ENCODE measurements around the gene PCCA.

PCCA gene

GRCh38 chr13:100363874-100364273 is 275.0 kb downstream of the PCCA start:
- Mint-ChIP-seq H3K27me3 (ENCODE audit: low read depth, poor library complexity) (no peaks in the 10 kb centered on the region), H3K36me3 (ENCODE audit: low read depth) (peaks cover 32% of the 10 kb centered on the region), H3K4me3 (no peak overlapping the region), H3K9me3 (no peaks in the 10 kb centered on the region), H3K4me1 (no peaks in the 10 kb centered on the region), H3K27ac (no peak overlapping the region)
- DNase-seq = no peak
- TF ChIP-seq CTCF (IDR thresholded peaks at IDR 0.05) = no peak

GRCh38 chr13:100364591-100364990 is 275.7 kb downstream of the PCCA start:
- Mint-ChIP-seq H3K4me1 (no peaks in the 10 kb centered on the region), H3K4me3 (no peak overlapping the region), H3K27me3 (ENCODE audit: low read depth, poor library complexity) (no peaks in the 10 kb centered on the region), H3K27ac (no peak overlapping the region), H3K9me3 (no peaks in the 10 kb centered on the region), H3K36me3 (ENCODE audit: low read depth) (peaks cover 35% of the 10 kb centered on the region)
- TF ChIP-seq CTCF (IDR thresholded peaks at IDR 0.05) = no peak
- no peak for DNase-seq

- H3K4me1 Mint-ChIP-seq = no peaks in the 10 kb centered on the region
- no peak overlapping the region for H3K4me3 Mint-ChIP-seq
- peaks cover 31% of the 10 kb centered on the region for H3K36me3 Mint-ChIP-seq (ENCODE audit: low read depth)
- H3K27ac Mint-ChIP-seq = no peak overlapping the region
- no peaks in the 10 kb centered on the region for H3K9me3 Mint-ChIP-seq
- DNase-seq = no peak
- no peaks in the 10 kb centered on the region for H3K27me3 Mint-ChIP-seq (ENCODE audit: low read depth, poor library complexity)
- TF ChIP-seq CTCF (IDR thresholded peaks at IDR 0.05) = no peak
Observed at GRCh38 chr13:100365680-100366079, 276.8 kb downstream of the PCCA start.

GRCh38 chr13:100378533-100378932 is 289.6 kb downstream of the PCCA start:
- Mint-ChIP-seq H3K4me1 (no peaks in the 10 kb centered on the region), H3K27me3 (ENCODE audit: low read depth, poor library complexity) (no peaks in the 10 kb centered on the region), H3K27ac (no peak overlapping the region), H3K4me3 (no peak overlapping the region), H3K36me3 (ENCODE audit: low read depth) (peaks cover 91% of the 10 kb centered on the region), H3K9me3 (peaks cover 77% of the 10 kb centered on the region)
- no peak for DNase-seq
- TF ChIP-seq CTCF (IDR thresholded peaks at IDR 0.05) = no peak

- Mint-ChIP-seq H3K4me1 (no peaks in the 10 kb centered on the region), H3K27ac (peak overlapping the region; percentile 82), H3K9me3 (peaks cover 51% of the 10 kb centered on the region), H3K4me3 (no peak overlapping the region), H3K36me3 (ENCODE audit: low read depth) (peaks cover 68% of the 10 kb centered on the region), H3K27me3 (ENCODE audit: low read depth, poor library complexity) (peaks cover 2% of the 10 kb centered on the region)
- TF ChIP-seq CTCF (IDR thresholded peaks at IDR 0.05) = no peak
- no peak for DNase-seq
Observed at GRCh38 chr13:100381595-100382224, 292.8 kb downstream of the PCCA start.

GRCh38 chr13:100382785-100383184 is 293.9 kb downstream of the PCCA start:
- no peak for TF ChIP-seq CTCF (IDR thresholded peaks at IDR 0.05)
- peaks cover 41% of the 10 kb centered on the region for H3K9me3 Mint-ChIP-seq
- H3K27me3 Mint-ChIP-seq (ENCODE audit: low read depth, poor library complexity) = peaks cover 3% of the 10 kb centered on the region
- H3K4me3 Mint-ChIP-seq = no peak overlapping the region
- H3K27ac Mint-ChIP-seq = no peak overlapping the region
- no peak for DNase-seq
- H3K36me3 Mint-ChIP-seq (ENCODE audit: low read depth) = peaks cover 68% of the 10 kb centered on the region
- peaks cover 4% of the 10 kb centered on the region for H3K4me1 Mint-ChIP-seq
